Esophagus muscularis mucosa (tissue), 4 donors: Measurements from ENCODE around the gene CDC42EP4. TPM values are rescaled to one million over a fixed set of nuclear protein-coding genes. Genes with fewer than 3 reads are reported as not detected.
A peak's percentile ranks its signal among the peaks of the same experiment; 100 is the strongest.

ENCODE experiments used
- DNase-seq: peaks from one replicate; pipeline ENCODE4 v3.0.0-alpha.2; 2017; ENCODE audit errors: extremely low spot score
- H3K27ac ChIP-seq, 4 donors: fragments of 200-600 bp; sonication (generic); replicated peaks in 1 of 4; 1 replicate in 3 of 4; 2 replicates in 1 of 4; pipeline ENCODE4 v1.5.1; 2016 to 2019; ENCODE audit warnings: mild to moderate bottlenecking in 1 of 4
- H3K27me3 ChIP-seq, 4 donors: fragments of 200-600 bp; sonication (generic); one replicate each; pipeline versions ENCODE4 v1.5.1 to v1.6.0; 2016 to 2019
- H3K36me3 ChIP-seq, 4 donors: fragments of 200-600 bp; sonication (generic); one replicate each; pipeline ENCODE4 v1.5.1; 2016 to 2019
- H3K4me1 ChIP-seq, 4 donors: fragments of 200-600 bp; sonication (generic); one replicate each; pipeline ENCODE4 v1.5.1; 2016 to 2019
- H3K4me3 ChIP-seq, 4 donors: fragments of 200-600 bp; sonication (generic); 1 replicate in 2 of 4; 2 replicates in 2 of 4; pipeline ENCODE4 v1.5.1; 2016 to 2019; ENCODE audit warnings: mild to moderate bottlenecking in 4 of 4, moderate library complexity in 1 of 4
- H3K9me3 ChIP-seq, 4 donors: fragments of 200-600 bp; sonication (generic); 1 replicate in 3 of 4; 2 replicates in 1 of 4; pipeline ENCODE4 v1.5.1; 2016 to 2019
- EP300 ChIP-seq: sonication (generic); formaldehyde crosslinking; IDR thresholded peaks from one replicate; pipeline ENCODE4 v1.6.1; 2017; ENCODE audit warnings: antibody characterized with exemption
- POLR2A ChIP-seq: fragments of 450-650 bp; IDR thresholded peaks from one replicate; pipeline ENCODE4 v1.6.1; 2017; ENCODE audit warnings: antibody characterized with exemption, moderate library complexity, mild to moderate bottlenecking, low read depth
- POLR2AphosphoS5 ChIP-seq, 2 donors: sonication (generic); formaldehyde crosslinking; IDR thresholded peaks; one replicate each; pipeline ENCODE4 v1.6.1; 2017; ENCODE audit warnings: antibody characterized with exemption in 2 of 2
- WGBS: methylation state at CpG from one replicate; pipeline ENCODE4 v1.1.5; 2018; 5-methylcytosine and 5-hydroxymethylcytosine counted together
- intact Hi-C: fragments of 100-400 bp; cut with DNase I; formaldehyde crosslinking; loops from one replicate; pipeline ENCODE4 v1.15.1; 2023
- total RNA-seq, 4 donors: library from RNA; depleted of rRNA; stranded (reverse); fragments of >200 nt; gene quantifications; one replicate each; pipeline versions ENCODE4 v1.1.0 to v1.2.1, GENCODE V29; 2016
- TF ChIP-seq, protein P1 (sequence below), 3 experiments: fragments of 200-600 bp in 2 of 3; fragments of 450-650 bp in 1 of 3; sonication (generic) in 2 of 3; IDR thresholded peaks; one replicate each; pipeline ENCODE4 v1.5.1; 2017 to 2019; ENCODE audit warnings: antibody characterized with exemption in 3 of 3, mild to moderate bottlenecking in 2 of 3, moderate library complexity in 1 of 3

The CDC42EP4 gene
- total RNA-seq, 4 donors from 2014 or later = 48.6 to 129 (median 104) TPM

DNA sequence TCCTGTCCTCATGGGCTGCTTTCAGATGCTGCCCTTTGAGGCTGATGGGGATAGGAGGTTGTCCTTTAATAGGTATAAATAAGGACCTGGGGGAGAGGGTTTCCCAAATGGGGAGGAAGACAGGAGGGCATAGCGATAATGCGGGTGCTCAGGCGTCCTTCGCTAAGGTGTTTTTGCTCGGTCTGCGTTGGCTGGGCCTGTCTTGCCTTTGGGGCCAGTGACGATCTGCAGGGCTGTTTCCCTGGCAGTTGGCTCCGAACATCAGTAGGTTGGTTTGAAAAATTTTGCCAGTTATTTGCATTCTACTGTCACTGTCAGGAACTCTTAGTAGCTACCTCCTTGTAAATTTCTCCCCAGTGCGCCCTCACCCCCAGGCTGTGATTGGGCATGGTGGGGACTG, 37.8 kb upstream of the CDC42EP4 start:
- Histone ChIP-seq H3K27me3 (no peaks in the 10 kb centered on the region), H3K4me3 (no peak overlapping the region), H3K4me1 (peaks cover 0 to 36% (median 32%) of the 10 kb centered on the region in 4 donors), H3K27ac (peak overlapping the region; percentile 59 to 77 (median 64)), H3K9me3 (no peaks in the 10 kb centered on the region), H3K36me3 (no peaks in the 10 kb centered on the region)
- TF ChIP-seq EP300 (no peak), POLR2AphosphoS5 (IDR thresholded peaks at IDR 0.05) (no peak), POLR2A (no peak)
- TF ChIP-seq, protein P1, sequence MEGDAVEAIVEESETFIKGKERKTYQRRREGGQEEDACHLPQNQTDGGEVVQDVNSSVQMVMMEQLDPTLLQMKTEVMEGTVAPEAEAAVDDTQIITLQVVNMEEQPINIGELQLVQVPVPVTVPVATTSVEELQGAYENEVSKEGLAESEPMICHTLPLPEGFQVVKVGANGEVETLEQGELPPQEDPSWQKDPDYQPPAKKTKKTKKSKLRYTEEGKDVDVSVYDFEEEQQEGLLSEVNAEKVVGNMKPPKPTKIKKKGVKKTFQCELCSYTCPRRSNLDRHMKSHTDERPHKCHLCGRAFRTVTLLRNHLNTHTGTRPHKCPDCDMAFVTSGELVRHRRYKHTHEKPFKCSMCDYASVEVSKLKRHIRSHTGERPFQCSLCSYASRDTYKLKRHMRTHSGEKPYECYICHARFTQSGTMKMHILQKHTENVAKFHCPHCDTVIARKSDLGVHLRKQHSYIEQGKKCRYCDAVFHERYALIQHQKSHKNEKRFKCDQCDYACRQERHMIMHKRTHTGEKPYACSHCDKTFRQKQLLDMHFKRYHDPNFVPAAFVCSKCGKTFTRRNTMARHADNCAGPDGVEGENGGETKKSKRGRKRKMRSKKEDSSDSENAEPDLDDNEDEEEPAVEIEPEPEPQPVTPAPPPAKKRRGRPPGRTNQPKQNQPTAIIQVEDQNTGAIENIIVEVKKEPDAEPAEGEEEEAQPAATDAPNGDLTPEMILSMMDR (IDR thresholded peaks at IDR 0.05) = no peak
- WGBS = 68% methylated on average over 9 of the region's 9 CpGs
- DNase-seq = no peak
- intact Hi-C loops = no loop called here

GRCh38 chr17:73349138-73349537, 37.3 kb upstream of the CDC42EP4 start:
- H3K27ac ChIP-seq = peak overlapping the region; percentile 59 to 77 (median 64)
- TF ChIP-seq, protein P1 (IDR thresholded peaks at IDR 0.05) = no peak
- TF ChIP-seq POLR2AphosphoS5 (IDR thresholded peaks at IDR 0.05) (no peak), EP300 (no peak), POLR2A (no peak)

GRCh38 chr17:73348829-73349095, 37.0 kb upstream of the CDC42EP4 start:
- WGBS = 60% methylated on average over 4 of the region's 4 CpGs
- intact Hi-C loops = no loop called here
- DNase-seq = no peak

More at GRCh38 chr17:73349138-73349537, 37.3 kb upstream of the CDC42EP4 start:
- Histone ChIP-seq H3K36me3 (no peaks in the 10 kb centered on the region), H3K27me3 (no peaks in the 10 kb centered on the region), H3K4me1 (peaks cover 0 to 37% (median 33%) of the 10 kb centered on the region in 4 donors), H3K9me3 (no peaks in the 10 kb centered on the region), H3K4me3 (no peak overlapping the region)
- intact Hi-C loops = no loop called here
- 37% methylated on average over 6 of the region's 6 CpGs for WGBS
- no peak for DNase-seq

DNA sequence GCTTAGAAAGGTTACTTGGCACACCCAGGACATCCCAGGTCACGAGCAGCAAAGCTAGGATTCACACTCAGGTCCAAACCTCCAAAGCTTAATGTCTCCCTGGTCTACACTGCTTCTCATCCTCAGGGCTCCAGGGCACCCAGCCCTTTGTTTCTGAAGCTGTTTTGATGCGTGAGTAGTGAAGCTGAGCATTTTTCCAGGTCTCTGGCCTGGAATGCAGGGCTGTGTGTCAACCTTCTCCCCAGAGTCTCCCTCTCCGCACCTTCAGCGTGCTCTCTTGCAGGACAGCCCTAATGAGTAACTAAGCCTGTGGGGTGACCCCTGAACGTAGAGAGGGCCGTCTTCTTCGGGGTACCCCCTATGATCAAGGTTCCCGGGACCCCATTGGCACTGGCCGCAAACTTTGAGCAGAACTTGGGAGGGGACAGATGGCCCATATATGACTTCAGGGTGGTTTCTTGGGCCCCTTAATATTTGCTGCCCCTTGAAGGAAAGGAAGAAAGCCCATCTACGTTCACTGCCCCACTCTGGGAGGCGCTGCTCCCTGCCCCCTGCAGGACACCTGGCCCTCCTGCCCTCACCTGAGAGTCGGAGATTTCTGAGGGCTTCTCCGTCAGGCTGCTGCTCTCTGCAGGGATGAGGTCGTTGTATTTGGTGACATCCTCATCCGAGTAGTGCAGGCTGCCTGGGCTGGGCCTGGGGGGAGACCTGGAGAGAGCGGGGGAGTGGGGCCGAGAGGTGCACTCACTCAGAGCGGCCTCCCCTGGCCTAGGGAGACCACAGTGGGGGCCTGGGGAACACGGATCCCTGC, 36.4 kb upstream of the CDC42EP4 start:
- Histone ChIP-seq H3K4me3 (no peak overlapping the region), H3K27ac (peak overlapping the region; percentile 40 to 77 (median 63)), H3K9me3 (no peaks in the 10 kb centered on the region), H3K36me3 (no peaks in the 10 kb centered on the region), H3K4me1 (peaks cover 1 to 46% (median 41%) of the 10 kb centered on the region in 4 donors), H3K27me3 (no peaks in the 10 kb centered on the region)
- 84% methylated on average over 18 of the region's 19 CpGs for WGBS
- no peak for DNase-seq
- intact Hi-C loops = no loop called here
- TF ChIP-seq POLR2AphosphoS5 (IDR thresholded peaks at IDR 0.05) (no peak), EP300 (no peak), POLR2A (no peak)
- TF ChIP-seq, protein P1 (IDR thresholded peaks at IDR 0.05) = no peak

More at GRCh38 chr17:73348829-73349095, 37.0 kb upstream of the CDC42EP4 start:
- no peak overlapping the region for H3K4me3 ChIP-seq
- TF ChIP-seq, protein P1 (IDR thresholded peaks at IDR 0.05) = no peak
- no peak for TF ChIP-seq POLR2AphosphoS5 (IDR thresholded peaks at IDR 0.05)
- no peak for TF ChIP-seq POLR2A
- no peak for TF ChIP-seq EP300
- no peaks in the 10 kb centered on the region for H3K36me3 ChIP-seq
- H3K9me3 ChIP-seq = no peaks in the 10 kb centered on the region
- peaks cover 0 to 41% (median 36%) of the 10 kb centered on the region in 4 donors for H3K4me1 ChIP-seq
- no peaks in the 10 kb centered on the region for H3K27me3 ChIP-seq
- H3K27ac ChIP-seq = peak overlapping the region; percentile 59 to 77 (median 64)
